ENCODE results near the gene C8B. TPM values are rescaled to one million over a fixed set of nuclear protein-coding genes. Genes with fewer than 3 reads are reported as not detected.

Gene C8B
- total RNA-seq, 2 donors from 2014 or later = not detected

DNA sequence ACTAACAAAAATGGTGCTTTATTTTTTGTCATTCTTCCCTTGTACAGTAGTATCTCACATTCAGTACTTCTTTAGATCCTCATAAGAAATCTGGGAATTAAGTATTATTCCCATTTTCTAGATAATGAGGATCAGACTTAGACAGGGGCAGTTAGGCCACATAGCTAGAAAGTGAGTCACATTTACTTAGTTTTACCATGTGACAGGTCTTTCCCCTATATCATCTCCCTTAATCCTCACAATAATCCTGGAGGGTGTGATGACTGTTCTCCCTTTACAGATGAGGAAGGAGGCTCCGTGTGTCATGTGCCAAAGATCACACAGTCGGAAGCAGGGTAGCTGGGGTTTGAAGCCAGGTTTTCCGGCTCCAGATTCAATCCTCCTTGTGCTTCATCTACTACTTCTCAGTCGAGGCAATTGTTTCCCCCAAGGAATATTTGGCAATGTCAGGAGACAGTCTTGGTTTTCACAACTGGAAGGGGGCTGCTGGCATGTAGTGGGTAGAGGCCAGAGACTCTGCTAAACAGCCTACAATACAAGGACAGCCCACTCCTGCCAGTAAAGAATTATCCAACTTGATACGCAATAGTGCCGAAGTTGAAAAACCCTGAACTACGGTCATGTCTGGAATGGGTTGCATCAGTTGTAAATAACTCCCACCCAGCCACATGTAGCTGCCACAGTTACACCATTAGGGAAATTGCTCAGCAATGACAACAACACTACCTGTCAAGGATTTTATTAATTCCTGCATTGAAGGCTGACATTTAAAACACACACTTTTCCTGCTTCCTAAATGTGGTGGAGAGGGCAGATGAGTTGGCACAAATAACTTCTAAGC is 54.5 kb downstream of the C8B start:
- intact Hi-C loops (cut with DNase I) = no loop called here
- DNase-seq (no peak), ATAC-seq (no peak)

GRCh38 chr1:56910441-56910985 is 55.3 kb downstream of the C8B start:
- intact Hi-C loops (cut with DNase I) = no loop called here
- peak in 1 of 2 donors; percentile 70 for ATAC-seq
- DNase-seq = peak; percentile 25

DNA sequence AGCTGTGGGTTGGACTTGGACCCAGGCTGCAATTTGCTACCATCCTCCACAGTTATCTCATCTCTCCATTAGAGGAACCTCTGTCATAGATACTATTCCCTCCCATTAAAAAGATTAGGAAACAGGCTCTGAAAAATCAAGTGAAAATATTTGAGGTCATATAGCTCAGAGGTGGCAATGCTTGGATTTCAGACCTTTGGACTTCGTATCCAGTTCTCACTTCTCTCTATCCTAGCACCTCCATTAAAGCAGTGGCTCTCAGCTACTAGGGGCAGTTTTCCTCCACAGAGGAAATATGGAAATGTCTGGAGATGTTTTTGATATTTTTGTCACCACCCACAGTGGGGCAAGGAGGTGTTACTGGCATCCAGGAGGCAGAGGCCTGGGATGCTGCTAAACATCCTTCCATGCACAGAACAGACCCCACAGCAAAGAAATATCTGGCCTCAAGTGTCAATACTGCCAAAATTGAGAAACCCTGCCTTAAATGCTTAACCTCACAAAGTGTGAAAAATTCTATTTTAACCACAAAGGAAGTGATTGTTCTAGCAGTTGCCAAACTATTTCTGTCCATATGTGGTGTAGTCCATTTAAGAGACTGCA is 57.1 kb downstream of the C8B start:
- ATAC-seq (no peak), DNase-seq (no peak)
- intact Hi-C loops (cut with DNase I) = no loop called here

GRCh38 chr1:56905667-56906066 is 60.1 kb downstream of the C8B start:
- intact Hi-C loops (cut with DNase I) = no loop called here
- no peak for DNase-seq
- ATAC-seq = no peak

GRCh38 chr1:56904663-56905397 is 61.0 kb downstream of the C8B start:
- intact Hi-C loops (cut with DNase I) = no loop called here
- ATAC-seq = no peak

GRCh38 chr1:56903778-56904177 is 62.0 kb downstream of the C8B start:
- no peak for ATAC-seq
- intact Hi-C loops (cut with DNase I) = no loop called here
- no peak for DNase-seq

More at GRCh38 chr1:56904663-56905397, 61.0 kb downstream of the C8B start:
- DNase-seq = no peak

- ATAC-seq = peak in 1 of 2 donors; percentile 81
- DNase-seq = no peak
- intact Hi-C loops (cut with DNase I) = no loop called here
Observed at GRCh38 chr1:56901716-56902115, 64.1 kb downstream of the C8B start.

DNA sequence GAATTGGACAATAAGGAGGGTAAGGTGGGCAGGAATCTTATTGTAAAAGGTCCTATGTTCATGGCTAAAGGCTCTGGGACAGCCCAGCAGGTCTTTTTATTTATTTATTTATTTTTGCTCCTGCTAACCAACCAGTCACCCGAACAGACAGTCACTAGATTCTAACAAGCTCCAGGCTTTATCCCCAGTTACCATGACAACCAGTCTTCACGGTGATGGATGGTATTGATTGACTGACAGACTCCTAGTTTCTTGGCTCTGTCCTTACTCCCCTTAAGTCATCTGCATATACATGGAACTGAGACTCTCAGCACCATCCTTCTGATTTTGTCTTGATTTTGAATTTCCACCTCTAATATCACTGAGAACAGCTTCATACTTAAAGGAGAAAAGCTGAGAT is 66.9 kb downstream of the C8B start:
- ATAC-seq (no peak), DNase-seq (no peak)
- intact Hi-C loops (cut with DNase I) = no loop called here

DNA sequence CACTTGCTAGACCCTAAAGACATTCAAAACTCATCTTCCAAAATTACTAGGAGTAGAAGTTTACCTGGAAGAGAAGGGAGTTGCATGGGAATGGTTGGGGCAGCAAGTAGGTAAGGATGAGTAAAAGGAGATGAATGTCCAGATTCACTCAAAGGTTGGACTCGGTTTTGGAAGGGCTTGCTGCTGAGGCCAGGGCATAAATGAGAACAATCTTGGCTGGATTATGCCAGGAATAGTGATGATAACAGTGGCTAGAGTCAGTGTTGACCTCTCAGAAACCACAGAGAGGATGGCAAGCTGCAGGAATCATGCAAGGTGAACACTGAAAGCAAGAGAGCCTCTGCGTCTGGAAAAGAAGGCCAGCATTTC is 67.8 kb downstream of the C8B start:
- ATAC-seq = peak in 1 of 2 donors; percentile 54
- DNase-seq = no peak
- intact Hi-C loops (cut with DNase I) = no loop called here

DNA sequence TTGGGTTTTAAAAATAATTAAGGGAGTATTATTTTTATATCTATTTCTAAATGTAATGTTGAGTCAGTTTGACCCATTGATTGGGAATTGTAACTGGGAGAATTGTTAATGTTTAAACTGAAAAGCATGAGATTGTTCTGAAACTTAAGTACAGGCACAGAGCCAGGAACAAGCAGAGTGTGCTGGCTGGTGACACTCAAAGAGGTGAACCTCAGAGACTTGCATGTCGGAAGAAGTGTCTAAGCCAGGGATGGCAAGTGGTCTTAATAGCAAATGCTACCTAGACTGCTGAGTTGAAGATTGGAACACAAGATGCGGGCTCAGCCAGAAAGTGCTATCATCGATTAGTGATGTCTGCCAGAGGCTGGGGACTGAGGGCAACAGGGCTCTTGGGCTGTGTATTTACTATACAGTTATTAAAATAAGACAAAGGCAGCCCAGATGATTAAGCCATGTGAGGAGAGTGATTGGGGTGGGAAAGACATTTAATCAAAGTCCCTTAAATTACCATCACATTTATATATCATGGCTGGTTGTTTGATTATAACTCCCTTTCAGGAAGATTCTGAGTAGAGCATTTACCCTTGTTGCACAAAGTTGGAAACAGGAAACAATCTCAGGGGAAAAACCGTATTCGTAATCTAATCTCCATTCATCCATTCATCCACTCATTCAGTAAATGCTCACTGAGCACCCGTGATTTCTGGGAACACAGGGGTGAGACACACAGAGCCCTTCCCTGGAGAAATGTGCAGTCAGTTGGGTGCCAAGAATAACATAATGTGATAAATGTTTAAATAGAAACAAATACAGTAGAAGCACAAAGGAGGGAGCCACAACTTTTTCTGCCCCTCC is 68.4 kb downstream of the C8B start:
- ATAC-seq = peak; percentile 41 to 71
- intact Hi-C loops (cut with DNase I) = no loop called here
- DNase-seq = peak; percentile 22

DNA sequence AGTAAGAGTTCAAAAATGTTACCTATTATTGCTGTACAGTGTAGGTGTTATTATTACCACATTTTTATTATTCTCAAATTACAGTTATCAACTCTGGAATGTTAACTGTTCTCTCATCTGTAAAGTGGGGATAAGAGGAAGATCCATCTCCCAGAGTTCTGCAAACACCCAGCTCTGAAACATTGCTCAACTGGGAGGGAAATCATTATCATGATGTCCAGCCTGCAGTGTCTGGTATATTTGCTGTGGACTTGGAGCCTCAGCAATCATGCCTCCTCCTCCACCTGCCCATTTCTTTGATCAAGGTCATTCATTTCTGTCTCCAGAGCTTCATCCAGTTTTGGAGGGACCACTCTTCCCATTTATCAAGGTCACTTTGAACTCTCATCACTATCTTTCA is 71.8 kb downstream of the C8B start:
- no peak for ATAC-seq
- no peak for DNase-seq
- intact Hi-C loops (cut with DNase I) = no loop called here

DNA sequence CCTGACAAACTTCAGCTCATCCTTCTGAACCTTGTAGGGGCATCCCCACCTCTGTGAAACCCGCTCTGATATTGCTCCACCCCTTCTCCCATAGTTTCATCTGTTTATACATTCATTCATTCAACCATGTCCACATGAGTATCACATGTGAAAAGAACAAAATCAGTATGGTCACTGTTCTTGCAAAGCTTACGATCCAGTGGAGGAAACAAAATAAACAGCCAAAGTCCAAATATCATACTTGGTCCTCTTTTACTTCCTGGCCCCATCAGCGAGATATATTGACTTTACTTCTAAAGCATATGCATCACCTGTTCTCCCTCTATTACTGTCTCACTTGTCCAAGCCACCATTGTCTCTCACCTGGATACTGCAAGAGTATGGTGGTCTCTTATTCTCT is 75.6 kb downstream of the C8B start:
- DNase-seq (no peak), ATAC-seq (no peak)
- intact Hi-C loops (cut with DNase I) = no loop called here

DNA sequence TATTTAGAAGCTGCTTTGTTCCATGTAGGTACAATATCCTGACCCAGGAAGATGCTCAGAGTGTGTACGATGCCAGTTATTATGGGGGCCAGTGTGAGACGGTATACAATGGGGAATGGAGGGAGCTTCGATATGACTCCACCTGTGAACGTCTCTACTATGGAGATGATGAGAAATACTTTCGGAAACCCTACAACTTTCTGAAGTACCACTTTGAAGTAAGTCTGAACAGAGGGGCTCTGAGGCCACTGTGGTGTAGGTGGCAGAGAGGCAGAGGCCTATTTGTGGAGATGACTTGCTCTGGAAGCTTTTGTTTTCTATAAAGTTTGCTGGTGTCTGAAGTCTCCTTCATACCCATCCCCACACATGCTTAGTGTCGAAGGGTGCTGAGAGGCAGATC is 84.4 kb downstream of the C8B start:
- DNase-seq (no peak), ATAC-seq (no peak)
- intact Hi-C loops (cut with DNase I) = no loop called here

DNA sequence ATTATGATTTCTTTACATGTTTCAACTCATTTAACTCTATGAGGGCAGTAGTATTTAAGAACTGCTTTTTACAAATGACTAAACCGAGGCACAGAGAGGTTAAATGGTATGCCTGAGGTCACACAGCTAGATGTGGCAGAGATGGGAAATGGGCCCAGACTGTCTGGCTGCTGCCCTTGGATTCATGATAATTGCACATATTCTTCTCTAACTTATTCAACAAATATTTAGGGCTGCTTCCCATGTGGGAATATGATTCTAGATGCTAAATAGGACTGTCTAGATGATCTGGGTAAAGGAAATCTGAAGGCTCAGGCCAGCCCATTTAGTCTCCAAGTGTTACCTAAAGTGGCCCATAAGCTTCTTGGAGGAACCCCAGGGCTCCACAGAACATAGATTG is 85.0 kb downstream of the C8B start:
- intact Hi-C loops (cut with DNase I) = no loop called here
- ATAC-seq (no peak), DNase-seq (no peak)

Other genes with a start within 250 kb of the C8B start
- 1 to 10 TPM in 1 of 2 donors, under 1 TPM in 1; 0.97 to 1.9 TPM for gene FYB2, start 146.6 kb downstream of the C8B start, total RNA-seq
- gene C8A, start 111.2 kb downstream of the C8B start, total RNA-seq = not detected

Measured in left cardiac atrium (tissue), 4 donors.